Upper lobe of left lung (tissue), 4 donors: ENCODE measurements around the gene ABL1.

ENCODE experiments used
- POLR2A ChIP-seq, 4 donors: fragments of 450-650 bp; IDR thresholded peaks; one replicate each; pipeline ENCODE4 v1.5.1; 2016 to 2017; ENCODE audit warnings: antibody characterized with exemption in 4 of 4, mild to moderate bottlenecking in 2 of 4
- POLR2AphosphoS5 ChIP-seq, 2 donors: sonication (generic); formaldehyde crosslinking; IDR thresholded peaks; one replicate each; pipeline ENCODE4 v1.5.1; 2017; ENCODE audit warnings: antibody characterized with exemption in 2 of 2
- TF ChIP-seq, protein P1 (sequence below), 6 experiments: fragments of 450-650 bp in 4 of 6; fragments of 200-600 bp in 2 of 6; sonication (generic) in 2 of 6; IDR thresholded peaks; one replicate each; pipeline ENCODE4 v1.5.1; 2016 to 2019; ENCODE audit warnings: antibody characterized with exemption in 6 of 6

DNA sequence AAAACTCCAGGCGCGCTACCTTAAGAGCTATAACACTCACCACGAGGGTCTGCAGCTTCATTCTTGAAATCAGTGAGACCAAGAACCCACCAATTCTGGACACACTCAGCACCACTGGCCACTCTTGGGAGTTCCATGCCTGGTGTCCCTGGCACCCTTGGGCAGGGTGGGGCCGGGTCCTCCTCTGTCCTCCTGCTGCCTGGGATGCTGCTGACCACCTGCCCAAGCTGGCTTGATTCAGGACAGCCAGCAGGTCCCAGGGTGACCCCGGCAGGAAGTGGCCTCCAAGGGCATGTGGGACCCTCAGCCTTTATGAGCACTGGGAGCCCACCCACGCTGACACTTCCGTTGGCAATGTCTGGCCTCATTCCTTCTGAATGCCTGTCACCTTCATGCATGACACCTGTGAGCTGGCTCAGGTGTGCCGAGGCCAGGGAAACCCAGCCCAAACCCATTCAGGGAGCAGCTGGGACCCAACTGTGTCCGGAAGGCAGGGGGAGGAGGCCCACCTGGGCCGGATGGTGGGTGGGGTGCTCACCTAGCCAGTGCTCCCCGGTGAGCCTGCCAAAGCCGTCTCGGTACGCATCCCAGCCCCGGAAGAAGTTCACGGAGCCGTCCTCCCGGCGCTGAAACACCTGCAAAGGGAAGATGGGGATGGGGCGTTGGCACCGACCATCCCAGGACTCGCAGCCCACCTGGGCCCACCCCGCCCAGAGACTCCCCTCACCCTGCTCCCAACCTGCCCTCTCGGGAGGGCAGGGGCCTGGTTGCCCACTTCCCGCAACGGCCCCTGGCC lies 76.4 kb downstream of the ABL1 start:
- TF ChIP-seq, protein P1, sequence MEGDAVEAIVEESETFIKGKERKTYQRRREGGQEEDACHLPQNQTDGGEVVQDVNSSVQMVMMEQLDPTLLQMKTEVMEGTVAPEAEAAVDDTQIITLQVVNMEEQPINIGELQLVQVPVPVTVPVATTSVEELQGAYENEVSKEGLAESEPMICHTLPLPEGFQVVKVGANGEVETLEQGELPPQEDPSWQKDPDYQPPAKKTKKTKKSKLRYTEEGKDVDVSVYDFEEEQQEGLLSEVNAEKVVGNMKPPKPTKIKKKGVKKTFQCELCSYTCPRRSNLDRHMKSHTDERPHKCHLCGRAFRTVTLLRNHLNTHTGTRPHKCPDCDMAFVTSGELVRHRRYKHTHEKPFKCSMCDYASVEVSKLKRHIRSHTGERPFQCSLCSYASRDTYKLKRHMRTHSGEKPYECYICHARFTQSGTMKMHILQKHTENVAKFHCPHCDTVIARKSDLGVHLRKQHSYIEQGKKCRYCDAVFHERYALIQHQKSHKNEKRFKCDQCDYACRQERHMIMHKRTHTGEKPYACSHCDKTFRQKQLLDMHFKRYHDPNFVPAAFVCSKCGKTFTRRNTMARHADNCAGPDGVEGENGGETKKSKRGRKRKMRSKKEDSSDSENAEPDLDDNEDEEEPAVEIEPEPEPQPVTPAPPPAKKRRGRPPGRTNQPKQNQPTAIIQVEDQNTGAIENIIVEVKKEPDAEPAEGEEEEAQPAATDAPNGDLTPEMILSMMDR (IDR thresholded peaks at IDR 0.05): no peak
- no peak for TF ChIP-seq POLR2A (IDR thresholded peaks at IDR 0.05)
- no peak for TF ChIP-seq POLR2AphosphoS5 (IDR thresholded peaks at IDR 0.05)
